Osteocyte (in vitro differentiated cells): ENCODE measurements around the gene CCDC27. TPM values are rescaled to one million over a fixed set of nuclear protein-coding genes. Genes with fewer than 3 reads are reported as not detected.
"Not testable (repeated sequence)": the region's sequence is repeated elsewhere in the genome, so short reads cannot be mapped to it uniquely, and the experiment has no call there.

Experiments
- DNase-seq: peaks from one replicate; pipeline ENCODE4 v3.0.0; 2021; ENCODE audit warnings: mixed read lengths; ENCODE audit not compliant: unreplicated experiment; ENCODE audit errors: extremely low spot score
- H3K27ac Mint-ChIP-seq: one replicate; pipeline ENCODE4 v1.8.0; 2021; ENCODE audit warnings: mild to moderate bottlenecking, mixed read lengths; ENCODE audit not compliant: unreplicated experiment
- H3K27me3 Mint-ChIP-seq: one replicate; pipeline ENCODE4 v1.8.0; 2021; ENCODE audit warnings: mixed read lengths; ENCODE audit not compliant: unreplicated experiment
- H3K36me3 Mint-ChIP-seq: one replicate; pipeline ENCODE4 v1.8.0; 2021; ENCODE audit warnings: mixed read lengths; ENCODE audit not compliant: unreplicated experiment
- H3K4me1 Mint-ChIP-seq: one replicate; pipeline ENCODE4 v1.8.0; 2021; ENCODE audit warnings: mixed read lengths; ENCODE audit not compliant: unreplicated experiment
- H3K4me3 Mint-ChIP-seq: one replicate; pipeline ENCODE4 v1.8.0; 2021; ENCODE audit warnings: mild to moderate bottlenecking, moderate library complexity, mixed read lengths; ENCODE audit not compliant: unreplicated experiment
- H3K9me3 Mint-ChIP-seq: one replicate; pipeline ENCODE4 v1.8.0; 2021; ENCODE audit warnings: mixed read lengths; ENCODE audit not compliant: unreplicated experiment
- CTCF ChIP-seq: fragments of 200-600 bp; sonication (generic); IDR thresholded peaks from 2 replicates; pipeline ENCODE4 v1.5.0; 2021; ENCODE audit warnings: antibody characterized with exemption, mild to moderate bottlenecking, moderate library complexity
- total RNA-seq: library from RNA; stranded (reverse); gene quantifications from 2 replicates; pipeline ENCODE4 v1.2.1, GENCODE V29; 2021

CCDC27 gene
- total RNA-seq, 1 donor from 2014 or later, result not detected

GRCh38 chr1:3796215-3797061 lies 44.2 kb downstream of the CCDC27 start, which contains the start of gene LRRC47:
Gene LRRC47 (minus strand): TSS chr1:3796498. CDS start chr1:3796476, 22 bp downstream.
- no peaks in the 10 kb centered on the region for H3K36me3 Mint-ChIP-seq
- H3K9me3 Mint-ChIP-seq, result no peaks in the 10 kb centered on the region
- TF ChIP-seq CTCF, result no peak
- peak; percentile 94 for DNase-seq
- H3K27ac Mint-ChIP-seq, result peak within 1 kb of the TSS; percentile 92
- peaks cover 33% of the 10 kb centered on the region for H3K4me1 Mint-ChIP-seq
- peaks cover 5% of the 10 kb centered on the region for H3K27me3 Mint-ChIP-seq
- peak within 1 kb of the TSS; percentile 93 for H3K4me3 Mint-ChIP-seq

- H3K27me3 Mint-ChIP-seq, result peaks cover 27% of the 10 kb centered on the region
- DNase-seq, result no peak
- no peak for TF ChIP-seq CTCF
- H3K4me1 Mint-ChIP-seq, result peaks cover 16% of the 10 kb centered on the region
- no peak overlapping the region for H3K27ac Mint-ChIP-seq
- H3K36me3 Mint-ChIP-seq, result no peaks in the 10 kb centered on the region
- no peak overlapping the region for H3K4me3 Mint-ChIP-seq
- H3K9me3 Mint-ChIP-seq, result no peaks in the 10 kb centered on the region
These were observed 47.9 kb downstream of the CCDC27 start for GRCh38 chr1:3799976-3800685.

GRCh38 chr1:3800795-3801194 lies 48.5 kb downstream of the CCDC27 start:
- peaks cover 31% of the 10 kb centered on the region for H3K27me3 Mint-ChIP-seq
- not testable (repeated sequence) for H3K36me3 Mint-ChIP-seq, H3K4me3 Mint-ChIP-seq, H3K27ac Mint-ChIP-seq, DNase-seq, H3K9me3 Mint-ChIP-seq
- peaks cover 12% of the 10 kb centered on the region for H3K4me1 Mint-ChIP-seq

GRCh38 chr1:3803905-3804626 lies 51.8 kb downstream of the CCDC27 start:
- H3K27me3 Mint-ChIP-seq, result peaks cover 31% of the 10 kb centered on the region
- no peak overlapping the region for H3K27ac Mint-ChIP-seq
- no peak for DNase-seq
- no peaks in the 10 kb centered on the region for H3K9me3 Mint-ChIP-seq
- H3K4me1 Mint-ChIP-seq, result peaks cover 2% of the 10 kb centered on the region
- no peak for TF ChIP-seq CTCF
- no peaks in the 10 kb centered on the region for H3K36me3 Mint-ChIP-seq
- H3K4me3 Mint-ChIP-seq, result no peak overlapping the region

GRCh38 chr1:3804627-3804944 lies 52.3 kb downstream of the CCDC27 start:
- H3K27ac Mint-ChIP-seq, H3K4me3 Mint-ChIP-seq, DNase-seq, H3K9me3 Mint-ChIP-seq, H3K36me3 Mint-ChIP-seq, H3K4me1 Mint-ChIP-seq: not testable (repeated sequence)
- peaks cover 31% of the 10 kb centered on the region for H3K27me3 Mint-ChIP-seq
